GM18858 (cell line): Measurements from ENCODE around the gene DBH.

Source experiments
- ATAC-seq: cut with Tn5 transposase; IDR thresholded peaks from one replicate; pipeline ENCODE4 v1.9.1; 2021; ENCODE audit not compliant: unreplicated experiment

DBH gene

GRCh38 chr9:133604214-133604613 is 31.9 kb upstream of the DBH start:
- ATAC-seq, result no peak

GRCh38 chr9:133604856-133605255 is 31.3 kb upstream of the DBH start:
- no peak for ATAC-seq

- no peak for ATAC-seq
Observed at GRCh38 chr9:133605446-133605845, 30.7 kb upstream of the DBH start.

GRCh38 chr9:133605856-133606707 is 30.1 kb upstream of the DBH start:
- ATAC-seq, result no peak

GRCh38 chr9:133606708-133607025 is 29.5 kb upstream of the DBH start:
- no peak for ATAC-seq

- ATAC-seq, result no peak
Observed at GRCh38 chr9:133607381-133607780, 28.8 kb upstream of the DBH start.

GRCh38 chr9:133607976-133608375 is 28.2 kb upstream of the DBH start:
- ATAC-seq, result no peak

GRCh38 chr9:133608382-133608781 is 27.8 kb upstream of the DBH start:
- ATAC-seq, result no peak

GRCh38 chr9:133608889-133609288 is 27.3 kb upstream of the DBH start:
- no peak for ATAC-seq

GRCh38 chr9:133609311-133610098 is 26.7 kb upstream of the DBH start, which contains the start of gene FAM163B:
TSS of gene FAM163B (minus strand) at chr9:133609389. CDS start at chr9:133580223, 29,166 bp downstream.
- ATAC-seq, result no peak

GRCh38 chr9:133610845-133611244 is 25.3 kb upstream of the DBH start:
- ATAC-seq, result no peak

GRCh38 chr9:133612051-133612450 is 24.1 kb upstream of the DBH start:
- ATAC-seq, result no peak

- no peak for ATAC-seq
Observed at GRCh38 chr9:133612816-133613215, 23.3 kb upstream of the DBH start.

GRCh38 chr9:133613432-133613831 is 22.7 kb upstream of the DBH start:
- ATAC-seq, result no peak

- ATAC-seq, result no peak
Observed at GRCh38 chr9:133614056-133614455, 22.1 kb upstream of the DBH start.

GRCh38 chr9:133614678-133615077 is 21.5 kb upstream of the DBH start:
- ATAC-seq, result no peak

- ATAC-seq, result no peak
Observed at GRCh38 chr9:133615186-133615585, 21.0 kb upstream of the DBH start.

GRCh38 chr9:133615606-133616188 is 20.5 kb upstream of the DBH start:
- ATAC-seq, result no peak

- no peak for ATAC-seq
Observed at GRCh38 chr9:133616643-133617405, 19.3 kb upstream of the DBH start.

GRCh38 chr9:133618726-133619125 is 17.4 kb upstream of the DBH start:
- no peak for ATAC-seq

GRCh38 chr9:133619791-133620190 is 16.4 kb upstream of the DBH start:
- ATAC-seq, result no peak
